HG02970 (cell line): Measurements from ENCODE around the gene CDC42EP5.
"Not testable (repeated sequence)": the region's sequence is repeated elsewhere in the genome, so short reads cannot be mapped to it uniquely, and the experiment has no call there.

Experiments used
- ATAC-seq: cut with Tn5 transposase; IDR thresholded peaks from one replicate; pipeline ENCODE4 v1.9.1; 2021; ENCODE audit warnings: mild to moderate bottlenecking, moderate library complexity, moderate number of reproducible peaks; ENCODE audit not compliant: unreplicated experiment, low FRiP score

Gene CDC42EP5

GRCh38 chr19:54451331-54451871 lies 21.7 kb downstream of the CDC42EP5 start:
- no peak for ATAC-seq

- ATAC-seq, result no peak
Measured at GRCh38 chr19:54449701-54450069, 23.4 kb downstream of the CDC42EP5 start.

DNA sequence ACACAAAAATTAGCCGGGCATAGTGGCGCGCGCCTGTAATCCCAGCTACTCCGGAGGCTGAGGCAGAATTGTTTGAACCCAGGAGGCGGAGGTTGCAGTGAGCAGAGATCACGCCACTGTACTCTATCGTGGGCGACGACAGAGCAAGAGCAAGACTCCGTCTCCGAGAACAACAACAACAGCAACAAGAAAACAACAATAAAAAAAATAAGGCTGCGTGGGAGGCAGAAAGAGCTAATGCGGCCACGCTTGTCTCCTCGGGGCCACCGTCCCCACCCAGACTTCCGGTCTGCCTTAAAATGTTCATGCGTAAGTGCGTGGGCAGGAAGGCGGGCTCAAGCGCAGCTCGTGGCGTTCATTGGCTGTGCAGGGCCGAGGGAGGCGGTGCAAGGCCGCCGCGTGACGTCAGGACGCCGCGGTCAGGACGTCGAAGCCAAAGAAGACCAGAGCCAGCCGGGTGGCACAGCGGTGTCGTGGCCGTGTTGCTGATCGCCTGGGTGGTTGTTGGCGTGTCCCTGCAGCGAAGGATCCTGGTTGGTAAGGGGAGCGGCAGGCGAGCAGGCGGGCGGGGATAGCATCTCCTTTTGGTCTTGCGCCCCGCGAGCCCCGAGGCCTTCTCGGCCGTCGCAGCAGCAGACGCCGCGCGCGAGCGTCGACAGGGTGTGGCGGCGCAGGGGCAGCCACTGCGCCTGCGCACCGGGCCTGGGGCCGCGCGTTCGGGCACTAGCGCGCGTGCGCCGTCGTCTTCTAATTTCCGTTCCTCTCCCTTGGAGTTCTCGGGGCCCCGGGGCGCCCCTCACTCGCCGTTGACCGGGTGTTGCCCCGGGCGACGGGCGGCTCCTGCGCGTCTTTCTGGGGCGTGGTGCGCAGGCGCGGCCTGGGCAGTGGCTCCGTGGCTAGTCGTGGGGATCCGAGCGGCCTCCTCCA lies 24.1 kb downstream of the CDC42EP5 start, which contains the start of gene LENG8:
TSS of gene LENG8 (plus strand) at position 426 of the 927 bp plus-strand sequence. CDS start 2,146 bp downstream, outside the sequence.
- ATAC-seq, result peak; percentile 91

DNA sequence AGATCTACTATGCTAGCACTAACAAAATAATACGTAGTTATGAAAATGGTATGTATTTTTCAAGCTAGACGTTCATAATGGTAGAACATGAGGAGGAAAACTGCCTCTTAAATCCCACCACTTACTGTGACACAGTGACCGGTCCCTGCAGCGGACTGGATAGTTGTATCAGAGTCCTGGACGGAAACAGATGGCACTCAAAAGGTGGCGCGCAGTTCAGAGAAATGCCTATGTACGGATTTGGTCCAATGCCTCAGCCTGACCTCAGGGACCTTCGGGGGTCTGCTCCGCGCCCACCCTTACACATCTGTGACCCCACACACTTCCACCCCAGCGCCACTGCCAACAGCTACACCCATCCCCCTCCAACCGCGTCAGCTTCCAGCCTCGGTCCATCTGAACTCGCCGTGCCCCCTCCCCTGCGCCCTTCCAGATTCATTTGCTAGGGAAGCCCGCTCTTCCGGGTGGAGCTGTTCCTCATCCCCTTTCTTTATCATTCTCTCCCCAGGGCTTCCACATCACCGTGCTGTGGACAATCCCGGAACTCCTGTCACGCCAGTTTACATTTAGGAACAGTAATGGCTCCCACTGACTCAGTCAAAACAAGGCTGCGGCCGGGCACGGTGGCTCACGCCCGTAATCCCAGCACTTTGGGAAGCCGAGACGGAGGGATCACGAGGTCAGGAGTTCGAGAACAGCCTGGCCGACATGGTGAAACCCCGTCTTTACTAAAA lies 24.9 kb downstream of the CDC42EP5 start:
- ATAC-seq, result no peak

DNA sequence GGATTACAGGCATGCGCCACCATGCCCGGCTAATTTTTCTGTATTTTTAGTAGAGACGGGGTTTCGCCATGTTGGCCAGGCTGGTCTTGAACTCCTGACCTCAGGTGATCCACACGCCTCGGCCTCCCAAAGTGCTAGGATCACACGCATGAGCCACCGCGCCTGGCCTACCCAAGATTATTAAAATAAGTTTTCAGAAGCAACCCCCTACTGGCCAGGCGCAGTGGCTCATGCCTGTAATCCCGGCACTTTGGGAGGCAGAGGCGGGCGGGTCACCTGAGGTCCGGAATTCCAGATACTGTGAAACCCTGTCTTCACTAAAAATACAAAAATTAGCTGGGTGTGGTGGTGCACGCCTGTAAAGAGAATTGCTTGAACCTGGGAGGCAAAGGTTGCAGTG lies 26.7 kb downstream of the CDC42EP5 start:
- not testable (repeated sequence) for ATAC-seq

DNA sequence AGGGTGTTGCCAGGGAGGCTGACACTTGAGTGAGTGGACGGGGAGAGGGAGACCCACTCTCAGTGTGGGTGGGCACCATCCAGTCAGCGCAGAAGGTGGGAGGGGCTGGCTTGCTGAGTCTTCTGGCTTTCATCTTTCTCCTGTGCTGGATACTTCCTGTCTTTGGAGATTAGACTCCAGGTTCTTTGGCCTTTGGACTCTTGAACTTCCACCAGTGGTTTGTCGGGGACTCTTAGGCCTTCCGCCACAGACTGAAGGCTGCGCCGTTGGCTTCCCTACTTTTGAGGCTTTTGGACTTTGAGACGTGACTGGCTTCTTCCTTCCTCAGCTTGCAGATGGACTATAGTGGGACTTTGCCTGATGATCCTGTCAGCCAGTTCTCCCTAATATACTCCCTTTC lies 28.4 kb downstream of the CDC42EP5 start:
- no peak for ATAC-seq

- ATAC-seq, result no peak
Measured at GRCh38 chr19:54440641-54441040, 32.5 kb downstream of the CDC42EP5 start.

DNA sequence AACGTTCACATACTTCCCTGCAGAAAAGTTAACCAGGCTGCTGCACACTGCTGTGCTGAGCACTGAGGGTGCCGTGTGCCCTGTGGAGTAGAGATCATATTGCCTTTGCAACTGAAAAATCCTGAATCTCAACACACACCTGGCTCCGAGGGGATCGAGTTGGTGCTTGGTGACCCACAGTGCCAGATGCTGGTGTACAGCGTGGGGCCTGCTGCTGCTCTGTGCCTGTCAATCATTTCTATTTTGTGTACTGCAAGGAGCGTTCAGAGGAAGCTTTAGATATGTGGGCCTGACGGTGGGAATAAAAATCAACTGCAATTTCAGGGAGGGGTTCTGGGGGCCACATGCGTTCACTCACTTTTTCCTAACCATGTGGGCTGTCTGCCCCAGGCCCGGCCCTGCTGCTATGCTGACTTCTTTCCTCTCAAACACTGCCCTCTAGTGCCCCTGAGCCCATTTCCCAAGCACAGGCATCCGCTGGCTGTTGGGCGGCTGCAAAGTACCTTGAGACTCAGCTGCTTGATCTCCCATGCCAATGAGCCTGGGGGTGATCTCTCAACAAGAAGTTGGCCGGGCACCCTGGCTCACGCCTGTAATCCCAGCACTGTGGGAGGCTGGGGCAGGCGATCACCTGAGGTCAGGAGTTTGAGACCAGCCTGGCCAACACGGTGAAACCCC lies 33.8 kb downstream of the CDC42EP5 start:
- ATAC-seq, result no peak

GRCh38 chr19:54436628-54437252 lies 36.4 kb downstream of the CDC42EP5 start:
- ATAC-seq, result no peak

DNA sequence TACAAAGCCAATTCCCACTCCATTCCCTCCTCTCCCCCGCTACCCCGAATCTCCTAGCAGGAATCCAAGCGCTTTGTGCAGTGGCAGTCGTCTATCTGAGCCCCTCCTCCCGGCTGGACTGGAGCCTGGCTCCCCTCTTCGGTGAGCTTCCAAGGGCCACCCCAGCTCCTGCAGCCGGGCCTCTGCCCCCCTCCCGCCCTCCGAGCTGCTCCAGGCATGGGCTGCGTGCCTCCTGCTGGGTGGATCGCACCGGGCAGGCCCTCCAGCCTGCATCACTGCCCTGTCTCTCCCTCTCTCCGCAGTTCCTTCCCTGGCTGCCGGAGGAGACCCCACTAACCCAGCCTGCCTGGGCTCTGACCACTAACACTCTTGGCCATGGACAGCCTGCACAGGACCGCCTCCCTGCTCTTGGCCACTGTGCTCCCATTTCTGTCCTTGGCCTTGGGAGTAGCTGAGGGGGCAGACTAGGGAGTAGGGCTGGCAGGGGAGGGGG lies 37.0 kb downstream of the CDC42EP5 start:
- no peak for ATAC-seq

DNA sequence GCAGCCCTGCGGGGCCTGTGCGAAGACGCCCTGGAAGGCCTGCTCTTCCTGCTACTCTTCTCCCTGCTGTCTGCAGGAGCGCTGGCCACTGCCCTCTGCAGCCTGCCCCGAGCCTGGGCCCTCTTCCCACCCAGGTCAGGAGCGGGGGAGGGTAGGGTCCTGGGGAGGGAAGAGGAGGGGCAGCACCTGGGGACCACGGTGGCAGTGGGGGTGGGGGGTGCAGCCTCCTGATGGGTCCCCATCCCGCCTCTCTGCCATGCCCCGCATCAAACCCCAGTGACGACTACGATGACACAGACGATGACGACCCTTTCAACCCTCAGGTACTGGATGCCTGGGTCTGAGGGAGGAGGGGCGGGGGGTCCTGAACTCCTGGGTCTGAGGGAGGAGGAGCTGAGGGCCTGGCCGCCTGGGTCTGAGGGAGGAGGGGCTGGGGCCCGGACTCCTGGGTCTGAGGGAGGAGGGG lies 37.5 kb downstream of the CDC42EP5 start:
- ATAC-seq, result no peak

DNA sequence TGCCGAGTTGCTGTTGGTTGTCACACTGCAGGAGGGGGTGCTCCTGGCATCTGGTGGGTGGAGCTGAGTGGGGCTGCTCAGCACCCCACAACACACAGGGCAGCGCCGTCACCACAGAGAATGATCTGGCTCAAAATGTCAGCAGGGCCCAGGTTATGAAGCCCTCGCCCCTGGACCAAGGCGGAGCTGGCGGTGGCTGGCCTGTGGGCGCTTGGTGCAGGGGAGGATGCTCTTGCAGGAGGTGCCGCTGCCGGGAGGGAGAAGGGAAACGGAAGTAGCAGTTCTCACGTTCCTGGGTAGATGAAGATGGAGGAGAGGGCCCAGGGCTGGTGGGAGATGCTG lies 38.3 kb downstream of the CDC42EP5 start:
- no peak for ATAC-seq

DNA sequence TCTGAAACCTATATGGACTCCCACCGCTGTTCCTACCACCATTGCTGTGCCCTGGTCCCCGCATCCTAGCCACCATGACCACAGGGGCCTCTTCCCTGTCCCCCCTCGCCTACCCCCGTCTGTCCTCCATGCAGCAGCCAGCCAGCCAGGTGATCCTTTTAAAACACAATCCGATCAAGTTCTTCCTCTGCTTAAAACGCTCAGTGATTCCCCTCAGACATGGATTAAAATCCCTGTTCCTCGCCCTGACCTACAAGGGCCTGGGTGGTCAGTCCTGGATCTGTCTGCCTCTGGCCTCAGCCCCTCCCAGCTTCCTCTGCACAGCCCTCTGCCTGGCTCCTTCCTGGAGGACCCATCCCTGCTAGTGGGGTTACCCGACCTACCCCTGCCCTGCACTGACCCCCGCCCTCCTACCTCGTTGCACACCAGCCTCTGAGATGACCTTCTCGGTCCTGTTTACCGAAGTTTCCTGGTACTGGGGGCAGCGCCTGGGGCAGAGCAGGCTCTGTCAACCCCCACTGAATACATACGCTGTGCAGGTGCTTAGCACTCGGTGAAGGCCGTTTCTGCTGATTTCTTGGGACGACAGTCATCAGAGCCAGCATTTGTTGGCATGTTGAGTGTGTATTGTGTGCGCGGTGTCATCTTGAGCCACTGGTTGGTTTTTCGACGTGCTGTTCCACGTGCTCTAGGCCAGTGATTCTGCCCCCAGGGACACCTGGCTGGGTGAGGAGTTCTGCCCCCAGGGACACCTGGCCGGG lies 38.8 kb downstream of the CDC42EP5 start:
- ATAC-seq, result no peak

DNA sequence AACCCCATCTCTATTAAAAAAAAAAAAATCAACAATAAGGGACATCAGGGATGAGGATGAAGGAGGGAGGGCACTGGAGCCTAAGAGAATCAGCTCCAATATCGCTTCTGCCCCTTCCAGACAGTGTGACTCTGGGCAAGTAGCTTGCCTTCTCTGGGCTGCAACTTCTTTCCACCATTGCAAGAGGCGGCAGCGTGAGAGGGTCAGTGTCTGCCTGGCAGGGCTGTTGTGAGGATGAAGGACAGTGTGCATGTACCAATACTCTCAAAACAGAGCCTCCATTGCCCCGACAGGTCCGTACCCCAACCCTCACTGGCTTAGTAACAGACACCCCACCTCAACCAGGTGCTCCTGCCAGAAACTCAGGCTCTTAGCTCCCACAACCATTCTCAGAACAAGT lies 39.4 kb downstream of the CDC42EP5 start:
- no peak for ATAC-seq

- no peak for ATAC-seq
Measured at GRCh38 chr19:54432144-54432738, 40.9 kb downstream of the CDC42EP5 start.

- ATAC-seq, result no peak
Measured at GRCh38 chr19:54431255-54431838, 41.7 kb downstream of the CDC42EP5 start.

GRCh38 chr19:54430306-54431254 lies 42.5 kb downstream of the CDC42EP5 start:
- ATAC-seq, result no peak
